ENCODE results near the gene ANKLE2. TPM values are rescaled to one million over a fixed set of nuclear protein-coding genes. Genes with fewer than 3 reads are reported as not detected.
A peak's percentile ranks its signal among the peaks of the same experiment; 100 is the strongest.

ANKLE2 gene
- total RNA-seq, 2 donors from 2014 or later: 41.2 to 50.0 TPM

DNA sequence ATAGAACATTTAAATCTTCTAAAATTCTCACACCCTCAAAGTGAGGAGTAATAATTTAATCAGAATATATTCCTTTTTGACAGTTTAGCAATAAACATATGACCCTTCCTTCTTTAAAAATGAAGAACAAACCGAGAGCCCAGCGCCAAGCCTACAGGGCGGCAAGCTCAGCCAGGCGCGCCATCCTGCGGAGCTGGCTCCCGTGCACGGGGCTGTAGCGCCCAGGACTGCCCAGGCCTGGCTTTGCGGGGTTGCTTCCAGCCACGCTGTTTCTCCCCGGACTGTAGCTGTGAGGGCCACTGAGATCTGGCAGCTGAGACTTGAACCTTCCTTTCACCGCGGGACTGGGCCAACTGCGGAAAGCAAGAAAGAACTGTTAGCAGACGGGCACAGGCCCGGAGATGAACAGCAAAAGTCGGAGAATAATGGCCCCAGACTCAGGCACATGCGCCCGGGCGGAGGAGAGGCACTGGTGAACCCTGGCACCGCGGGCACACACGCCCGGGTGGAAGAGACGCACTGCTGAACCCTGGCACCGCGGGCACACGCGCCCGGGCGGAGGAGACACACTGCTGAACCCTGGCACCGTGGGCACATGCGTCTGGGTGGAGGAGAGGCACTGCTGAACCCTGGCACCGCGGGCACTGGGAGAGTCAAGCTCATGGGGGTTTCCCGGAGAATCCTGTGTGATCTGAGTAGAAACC lies 34.4 kb downstream of the ANKLE2 start:
- DNase-seq: no peak
- no peak for ATAC-seq
- intact Hi-C loops (cut with DNase I, micrococcal nuclease): no loop called here

DNA sequence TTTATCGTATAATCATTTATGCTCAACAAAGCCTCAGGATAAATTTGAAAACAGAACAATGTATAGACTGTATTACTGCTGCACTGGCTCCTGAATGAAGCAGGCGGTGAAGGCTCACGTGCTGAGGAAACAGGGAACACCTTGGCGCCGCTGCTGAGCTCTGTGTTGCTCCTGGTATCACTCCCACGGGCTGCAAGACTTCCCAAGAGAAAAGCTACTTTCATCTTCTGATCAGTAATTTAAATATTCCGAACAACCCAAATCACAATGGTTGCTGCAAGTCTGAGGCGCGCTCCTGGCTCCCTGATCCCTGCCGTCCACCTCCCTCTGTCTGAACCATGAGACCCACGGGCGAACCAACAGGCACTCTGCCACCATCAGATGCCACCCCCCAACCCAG lies 35.2 kb downstream of the ANKLE2 start:
- ATAC-seq: no peak
- intact Hi-C loops (cut with DNase I, micrococcal nuclease): no loop called here
- no peak for DNase-seq

DNA sequence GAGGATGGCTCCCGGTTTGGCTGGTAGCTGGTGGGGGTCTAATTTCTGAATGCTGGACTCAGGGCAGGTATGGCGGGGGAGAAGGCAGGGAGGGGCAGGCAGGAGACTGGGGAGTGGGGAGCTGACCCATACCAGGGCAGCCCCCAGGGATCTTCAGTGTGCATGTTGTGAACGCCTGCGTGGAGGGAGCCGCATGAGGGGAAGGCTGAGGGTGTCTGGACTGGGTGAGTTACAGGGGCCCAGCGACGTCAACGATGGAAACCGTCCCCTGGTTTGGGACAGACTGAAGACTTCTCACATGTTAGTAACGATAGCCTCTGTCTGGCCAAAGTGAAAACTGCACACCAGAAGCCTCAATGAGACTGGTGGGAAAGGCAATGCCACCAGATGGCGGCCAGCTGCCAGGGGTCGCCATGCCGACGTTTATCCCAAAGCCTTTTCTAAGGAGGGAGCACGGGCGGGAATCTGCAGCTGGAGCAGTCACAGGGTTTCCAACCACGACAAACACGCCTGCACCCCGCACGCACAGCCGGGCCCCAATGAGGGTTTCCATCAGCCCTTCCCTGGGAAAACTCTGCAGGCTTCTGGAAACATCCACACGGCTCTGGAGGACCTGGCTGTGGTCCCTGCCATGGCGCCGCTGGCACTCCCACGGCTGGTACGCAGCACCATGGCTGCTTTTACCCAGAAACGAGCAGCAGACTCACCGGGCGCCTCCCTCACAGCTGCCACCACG lies 37.0 kb downstream of the ANKLE2 start:
- ATAC-seq (no peak), DNase-seq (no peak)
- intact Hi-C loops (cut with DNase I, micrococcal nuclease): no loop called here

DNA sequence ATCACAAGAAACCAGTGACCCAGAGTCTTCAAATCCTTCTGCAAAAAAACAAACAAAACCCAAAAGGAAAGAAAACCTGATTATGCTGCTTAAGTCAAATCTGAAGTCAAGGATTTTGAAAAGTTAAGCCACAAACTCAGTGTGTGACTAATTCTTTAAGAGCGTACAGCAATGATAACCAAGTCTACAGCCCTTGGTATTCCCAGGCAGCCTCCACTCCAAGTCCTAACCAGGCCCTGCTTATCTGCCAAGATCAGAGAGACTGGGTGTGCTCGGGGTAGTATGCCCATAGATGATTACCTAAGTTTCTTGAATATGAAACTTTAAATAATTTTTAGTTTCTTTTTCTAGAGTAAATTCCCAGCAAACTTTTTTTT lies 37.9 kb downstream of the ANKLE2 start:
- intact Hi-C loops (cut with DNase I, micrococcal nuclease): no loop called here
- ATAC-seq: no peak
- DNase-seq: no peak

DNA sequence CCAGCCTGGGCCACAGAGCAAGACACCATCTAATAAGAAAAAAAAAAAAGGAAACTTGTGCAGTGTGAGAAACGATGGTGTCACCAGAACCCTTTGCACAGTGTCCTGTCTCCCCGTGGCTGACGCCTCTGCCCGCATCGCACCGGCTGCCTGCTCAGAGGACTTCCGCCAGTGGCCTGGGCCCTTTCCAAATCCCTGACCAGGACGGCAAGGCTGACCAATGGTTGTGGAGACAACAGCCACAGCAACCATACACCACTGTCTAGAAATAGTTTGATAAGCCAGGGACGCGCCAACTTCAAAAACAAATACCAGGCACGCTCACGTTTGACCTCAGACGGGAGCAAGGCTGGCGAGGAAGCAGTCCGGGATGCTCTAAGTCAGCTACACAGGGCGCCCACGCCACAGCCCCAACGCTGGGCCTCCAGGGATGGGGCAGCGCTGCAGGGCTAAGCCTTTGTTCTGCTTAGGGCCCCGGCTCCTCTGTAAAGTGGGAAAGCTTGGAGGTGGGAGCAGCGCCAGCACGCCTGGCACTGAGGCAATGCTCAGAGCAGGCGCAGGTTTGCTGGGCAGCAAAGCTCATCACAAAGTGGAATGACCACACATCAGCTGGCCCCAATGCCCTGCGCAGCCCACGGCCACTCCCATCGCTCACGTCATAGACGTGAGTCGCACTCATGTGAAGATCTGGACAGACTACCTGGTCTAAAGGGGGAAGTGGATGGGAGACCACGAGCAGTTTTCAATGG lies 38.4 kb downstream of the ANKLE2 start:
- ATAC-seq: no peak
- intact Hi-C loops (cut with DNase I, micrococcal nuclease): no loop called here
- DNase-seq: no peak

DNA sequence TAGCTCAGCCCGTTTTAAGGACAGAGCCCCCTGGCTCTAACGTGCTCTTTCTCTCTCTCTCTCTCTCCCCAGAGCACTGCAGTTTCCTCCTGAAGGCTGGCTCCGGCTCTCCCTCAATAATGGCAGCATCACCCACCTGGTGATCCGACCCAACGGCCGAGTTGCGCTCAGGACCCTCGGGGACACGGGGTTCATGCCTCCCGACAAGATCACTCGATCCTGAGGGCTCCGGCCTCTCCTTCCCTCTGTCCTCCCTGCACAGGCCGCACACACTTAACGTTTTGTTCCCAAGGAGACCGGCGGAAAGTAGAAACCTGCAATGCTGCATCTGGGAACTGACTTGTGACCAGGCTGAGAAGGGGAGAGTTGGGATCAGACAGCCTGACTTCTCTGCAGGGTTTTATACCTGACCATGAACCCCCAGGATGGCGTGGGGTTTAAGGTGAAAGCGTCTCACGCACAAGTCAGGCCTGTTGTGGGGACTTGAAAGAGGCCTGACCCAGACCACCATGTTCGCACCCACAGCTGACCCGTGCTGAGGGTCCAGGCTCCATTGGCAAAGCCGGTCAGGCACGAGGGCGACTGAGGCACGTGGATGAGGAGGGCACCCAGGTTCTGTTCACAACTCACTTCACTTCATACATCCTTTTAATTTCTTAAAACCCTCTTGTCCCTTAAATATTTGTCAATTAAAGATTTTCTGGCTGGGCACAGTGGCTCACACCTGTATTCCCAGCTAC lies 40.9 kb downstream of the ANKLE2 start:
- DNase-seq: no peak
- ATAC-seq: no peak
- intact Hi-C loops (cut with DNase I, micrococcal nuclease): no loop called here

DNA sequence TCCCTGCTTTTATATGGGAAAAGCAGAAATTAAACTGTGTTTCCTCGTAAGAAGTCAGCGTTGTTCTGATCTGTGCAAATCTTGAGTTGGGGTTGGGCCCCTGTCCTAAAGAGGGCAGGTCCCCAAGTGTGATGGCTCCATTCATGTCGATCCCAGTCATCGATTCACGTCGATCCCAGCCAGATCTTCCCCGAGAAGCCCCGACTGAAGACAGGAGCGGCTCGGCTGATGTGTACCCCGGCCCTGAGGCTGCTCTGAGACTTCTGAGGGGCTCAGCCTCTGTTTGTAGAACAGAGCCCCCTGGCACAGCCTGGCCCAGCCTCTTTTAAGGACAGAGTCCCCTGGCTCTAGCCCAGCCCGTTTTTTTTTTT lies 41.7 kb downstream of the ANKLE2 start:
- ATAC-seq: no peak
- DNase-seq: no peak
- intact Hi-C loops (cut with DNase I, micrococcal nuclease): no loop called here

DNA sequence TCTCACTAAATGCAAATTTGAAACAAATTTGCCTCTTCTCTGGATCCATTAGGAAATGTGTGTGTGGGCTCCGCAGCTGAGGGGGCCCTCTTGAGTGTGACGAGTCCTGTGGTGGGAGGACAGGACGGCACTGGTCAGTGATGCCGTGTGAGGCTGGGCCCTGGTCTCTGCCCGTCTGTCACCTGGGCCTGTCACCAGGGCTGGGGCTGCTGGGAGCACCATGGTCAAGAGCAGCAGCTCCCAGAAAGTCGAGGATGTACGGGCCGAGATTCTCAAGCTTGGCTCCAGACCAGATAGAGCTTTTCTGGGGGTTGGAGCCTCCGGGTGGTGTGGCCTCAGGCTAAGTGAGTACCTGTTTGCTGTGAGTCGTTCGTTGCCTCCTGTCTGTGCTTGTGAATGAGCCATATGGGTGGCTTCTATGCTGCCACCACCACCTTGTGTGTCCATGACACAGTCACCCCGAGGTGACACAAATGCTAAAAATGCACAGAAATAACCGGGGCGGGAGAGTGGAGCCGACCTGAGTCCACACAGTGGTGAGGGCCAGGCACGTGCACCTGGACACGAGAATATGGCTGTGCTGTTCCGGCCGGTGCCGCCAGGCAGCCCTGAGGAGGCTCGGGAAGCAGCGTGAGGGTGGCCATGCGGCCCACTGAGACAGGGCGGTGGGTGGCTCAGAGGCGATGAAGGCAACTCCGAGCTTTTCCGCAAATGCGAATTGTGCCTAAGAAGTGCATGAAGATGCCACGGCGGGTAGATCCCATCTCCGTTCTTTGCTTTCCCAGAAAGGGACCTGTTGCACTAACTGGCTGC lies 42.3 kb downstream of the ANKLE2 start:
- DNase-seq: no peak
- intact Hi-C loops (cut with DNase I, micrococcal nuclease): no loop called here
- ATAC-seq: peak; percentile 19

GRCh38 chr12:132718644-132719043 lies 43.0 kb downstream of the ANKLE2 start:
- DNase-seq (no peak), ATAC-seq (no peak)
- intact Hi-C loops (cut with DNase I, micrococcal nuclease): no loop called here

DNA sequence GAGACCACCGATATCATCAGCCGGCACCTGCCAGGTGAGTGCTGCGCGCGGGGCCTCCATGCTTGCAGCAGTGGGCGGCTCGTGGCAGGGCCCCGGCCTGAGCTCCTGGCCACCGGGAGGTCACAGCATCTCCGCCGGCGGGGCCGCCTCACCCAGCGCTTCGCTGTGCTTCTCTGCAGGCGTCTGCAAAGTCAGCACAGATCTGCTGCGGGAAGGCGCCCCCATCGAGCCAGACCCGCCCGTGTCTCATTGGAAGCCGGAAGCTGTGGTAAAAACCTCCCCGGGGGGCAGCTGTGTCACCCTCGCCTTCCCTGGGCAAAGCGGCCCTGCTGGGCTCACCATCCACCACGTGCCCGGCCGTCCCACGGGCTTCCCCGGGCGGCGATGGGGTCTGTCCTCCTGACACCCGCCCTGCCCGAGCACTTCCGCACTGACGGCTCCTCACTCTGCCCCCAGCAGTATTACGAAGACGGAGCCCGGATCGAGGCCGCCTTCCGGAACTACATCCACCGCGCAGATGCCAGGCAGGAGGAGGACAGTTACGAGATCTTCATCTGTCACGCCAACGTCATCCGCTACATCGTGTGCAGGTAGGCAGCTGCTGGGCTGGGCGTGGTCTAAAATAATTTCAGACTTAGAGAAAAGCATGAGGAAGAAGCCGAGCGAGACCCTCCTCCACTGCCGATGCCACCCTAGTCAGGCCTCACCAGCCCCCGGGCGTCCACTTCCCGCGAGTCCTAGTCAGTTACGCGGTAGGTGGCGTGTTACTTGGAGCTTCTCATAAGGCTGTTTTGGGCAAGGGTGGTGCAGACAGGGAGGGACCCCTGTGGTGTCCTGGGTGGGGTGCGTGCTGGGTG lies 43.9 kb downstream of the ANKLE2 start:
- intact Hi-C loops (cut with DNase I, micrococcal nuclease): no loop called here

GRCh38 chr12:132717011-132717410 lies 44.6 kb downstream of the ANKLE2 start:
- intact Hi-C loops (cut with DNase I, micrococcal nuclease): no loop called here
- ATAC-seq (no peak), DNase-seq (no peak)

More for the DNA sequence above, 43.9 kb downstream of the ANKLE2 start:
- ATAC-seq: no peak
- no peak for DNase-seq

- intact Hi-C loops (cut with DNase I, micrococcal nuclease): no loop called here
- DNase-seq (no peak), ATAC-seq (no peak)
Measured at GRCh38 chr12:132716356-132716755, 45.3 kb downstream of the ANKLE2 start.

- DNase-seq (no peak), ATAC-seq (no peak)
- intact Hi-C loops (cut with DNase I, micrococcal nuclease): no loop called here
Measured at GRCh38 chr12:132715874-132716273, 45.8 kb downstream of the ANKLE2 start.

GRCh38 chr12:132713123-132713522 lies 48.5 kb downstream of the ANKLE2 start:
- intact Hi-C loops (cut with DNase I, micrococcal nuclease): no loop called here
- DNase-seq (no peak), ATAC-seq (no peak)

- intact Hi-C loops (cut with DNase I, micrococcal nuclease): no loop called here
- ATAC-seq: peak; percentile 27
- peak in 1 of 2 donors; percentile 46 for DNase-seq
Measured at GRCh38 chr12:132711080-132711843, 50.4 kb downstream of the ANKLE2 start.

DNA sequence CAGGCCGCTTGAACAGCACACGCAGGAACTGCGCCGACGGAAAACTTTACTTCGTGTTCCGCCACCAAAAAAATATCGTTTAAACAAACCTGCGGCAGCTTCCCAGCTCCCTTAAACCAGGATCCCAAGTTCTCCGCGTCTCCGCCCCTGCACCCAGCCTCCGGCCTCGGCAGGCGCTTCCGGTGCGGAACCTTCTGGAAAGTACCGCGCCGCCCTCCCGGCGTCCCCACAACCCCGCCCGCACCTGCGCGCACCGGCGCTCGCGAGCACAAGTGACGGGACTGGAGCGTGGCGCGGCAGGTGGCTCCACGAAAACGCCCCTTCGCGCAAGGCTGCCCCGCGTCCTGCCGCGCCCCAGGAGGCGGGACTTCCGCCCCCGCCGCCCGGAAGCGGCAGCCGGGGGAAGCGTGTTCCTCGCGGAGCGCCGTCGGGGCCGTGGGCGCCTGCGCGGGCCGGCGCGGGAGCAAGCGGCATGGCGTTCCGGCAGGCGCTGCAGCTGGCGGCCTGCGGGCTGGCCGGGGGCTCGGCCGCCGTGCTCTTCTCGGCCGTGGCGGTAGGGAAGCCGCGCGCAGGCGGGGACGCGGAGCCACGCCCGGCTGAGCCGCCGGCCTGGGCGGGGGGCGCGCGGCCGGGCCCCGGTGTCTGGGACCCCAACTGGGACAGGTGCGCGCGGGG lies 51.1 kb downstream of the ANKLE2 start, which contains the start of gene PGAM5:
Gene PGAM5, plus strand, starts transcription at position 438 of the 675 bp plus-strand sequence. Its CDS starts 35 bp downstream, at position 473.
- peak; percentile 92 for ATAC-seq
- intact Hi-C loops (cut with DNase I, micrococcal nuclease): no loop called here
- DNase-seq: peak; percentile 88 to 92
